ENCODE data around the gene ARMCX4. TPM values are rescaled to one million over a fixed set of nuclear protein-coding genes. Genes with fewer than 3 reads are reported as not detected.

Gene ARMCX4
- total RNA-seq, 1 donor from 2014 or later = 10.1 TPM

Other genes with a start within 250 kb of the ARMCX4 start
- gene TAF7L, start 194.1 kb upstream of the ARMCX4 start, total RNA-seq = 0.26 TPM
- gene TIMM8A, start 136.7 kb upstream of the ARMCX4 start, total RNA-seq = 14.7 TPM
- 11.5 TPM for gene BTK, start 99.3 kb upstream of the ARMCX4 start, total RNA-seq
- gene RPL36A, start 94.4 kb upstream of the ARMCX4 start, total RNA-seq = 140 TPM
- 46.9 TPM for gene GLA, start 77.5 kb upstream of the ARMCX4 start, total RNA-seq
- gene HNRNPH2, start 77.2 kb upstream of the ARMCX4 start, total RNA-seq = 62.1 TPM
- gene ARMCX1, start 65.1 kb downstream of the ARMCX4 start, total RNA-seq = 32.3 TPM
- gene ARMCX6, start 132.5 kb downstream of the ARMCX4 start, total RNA-seq = 36.8 TPM
- 65.0 TPM for gene ARMCX3, start 137.7 kb downstream of the ARMCX4 start, total RNA-seq
- gene ARMCX2, start 174.4 kb downstream of the ARMCX4 start, total RNA-seq = 20.1 TPM

Data from mesenteric fat pad (tissue), 1 donor.